ENCODE results near the gene CNOT9.
"Not testable (repeated sequence)": the region's sequence is repeated elsewhere in the genome, so short reads cannot be mapped to it uniquely, and the experiment has no call there.

DNA sequence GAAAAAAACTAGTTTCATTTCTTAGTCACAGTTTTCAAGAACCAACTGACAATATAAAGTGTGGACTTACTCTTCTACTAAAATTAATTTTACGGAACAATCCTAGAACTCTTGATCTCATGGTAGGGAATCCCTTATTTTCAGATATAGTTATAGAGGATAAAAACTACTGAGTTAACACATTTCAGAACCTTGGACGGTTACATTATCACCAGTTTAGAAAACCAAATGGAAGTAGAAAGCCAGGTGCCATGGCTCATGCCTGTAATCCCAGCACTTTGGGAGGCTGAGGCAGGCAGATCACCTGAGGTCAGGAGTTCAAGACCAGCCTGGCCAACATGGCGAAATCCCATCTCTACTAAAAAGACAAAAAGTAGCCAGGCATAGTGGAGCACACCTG lies 14.4 kb upstream of the CNOT9 start:
- not testable (repeated sequence) for TF ChIP-seq CTCF (IDR thresholded peaks at IDR 0.05; ENCODE audit: insufficient read depth, low read depth, low read length); EZH2 (IDR thresholded peaks at IDR 0.05; ENCODE audit: insufficient read depth, low read length)
